HEK293 (cell line): ENCODE data around the gene TSTD1.

Experiments used
- HOXD13 ChIP-seq: sonication (generic); formaldehyde crosslinking; IDR thresholded peaks from 2 replicates; pipeline ENCODE4 v1.8.0; 2022; ENCODE audit warnings: missing genetic modification reagents, borderline replicate concordance
- SETDB1 ChIP-seq: IDR thresholded peaks from one replicate; pipeline ENCODE4 v1.6.1; 2017; ENCODE audit warnings: mild to moderate bottlenecking, low read length, moderate library complexity, mixed read lengths; ENCODE audit not compliant: insufficient read length
- SP7 ChIP-seq: fragments of 450-650 bp; formaldehyde crosslinking; IDR thresholded peaks from 2 replicates; pipeline ENCODE4 v1.5.1; 2016; ENCODE audit warnings: missing biosample characterization, missing genetic modification characterization
- ZBTB20 ChIP-seq: fragments of 450-650 bp; formaldehyde crosslinking; IDR thresholded peaks from 2 replicates; pipeline ENCODE4 v1.5.1; 2016; ENCODE audit warnings: missing biosample characterization, missing genetic modification characterization
- ZBTB21 ChIP-seq: fragments of 450-650 bp; formaldehyde crosslinking; IDR thresholded peaks from 2 replicates; pipeline ENCODE4 v1.5.1; 2017; ENCODE audit warnings: missing biosample characterization, missing genetic modification characterization
- ZBTB48 ChIP-seq: fragments of 450-650 bp; formaldehyde crosslinking; IDR thresholded peaks from 2 replicates; pipeline ENCODE4 v1.5.1; 2016; ENCODE audit warnings: missing biosample characterization, missing genetic modification characterization
- ZFP41 ChIP-seq: fragments of 450-650 bp; formaldehyde crosslinking; IDR thresholded peaks from 2 replicates; pipeline ENCODE4 v1.5.1; 2016; ENCODE audit warnings: missing biosample characterization, missing genetic modification characterization, borderline replicate concordance
- ZNF138 ChIP-seq: fragments of 450-650 bp; formaldehyde crosslinking; IDR thresholded peaks from 2 replicates; pipeline ENCODE4 v1.5.1; 2016; ENCODE audit warnings: missing biosample characterization, missing genetic modification characterization, borderline replicate concordance
- ZNF148 ChIP-seq: fragments of 450-650 bp; formaldehyde crosslinking; IDR thresholded peaks from 2 replicates; pipeline ENCODE4 v1.5.0; 2017; ENCODE audit warnings: missing biosample characterization, missing genetic modification characterization, borderline replicate concordance
- ZNF16 ChIP-seq: fragments of 450-650 bp; formaldehyde crosslinking; IDR thresholded peaks from 2 replicates; pipeline ENCODE4 v1.5.1; 2016; ENCODE audit warnings: low read depth, missing biosample characterization, missing genetic modification characterization
- ZNF223 ChIP-seq: fragments of 450-650 bp; formaldehyde crosslinking; IDR thresholded peaks from 2 replicates; pipeline ENCODE4 v1.5.1; 2016; ENCODE audit warnings: missing biosample characterization, missing genetic modification characterization
- ZNF26 ChIP-seq: fragments of 450-650 bp; formaldehyde crosslinking; IDR thresholded peaks from 2 replicates; pipeline ENCODE4 v1.5.1; 2016; ENCODE audit warnings: missing biosample characterization, missing genetic modification characterization
- ZNF274 ChIP-seq, 2 experiments: fragments of 200-500 bp in 1 of 2; fragments of 450-650 bp in 1 of 2; sonication (Bioruptor generic) in 1 of 2; formaldehyde crosslinking in 1 of 2; IDR thresholded peaks; 2 replicates each; pipeline versions ENCODE4 v1.5.1 to v1.6.1; 2014 to 2016; ENCODE audit warnings: borderline replicate concordance in 1 of 2, inconsistent platforms in 1 of 2, low read length in 1 of 2, missing biosample characterization in 1 of 2, missing genetic modification characterization in 1 of 2
- ZNF510 ChIP-seq: fragments of 450-650 bp; formaldehyde crosslinking; IDR thresholded peaks from 2 replicates; pipeline ENCODE4 v1.5.1; 2018; ENCODE audit warnings: mild to moderate bottlenecking, missing genetic modification characterization, missing biosample characterization; ENCODE audit not compliant: insufficient replicate concordance
- ZNF548 ChIP-seq: fragments of 450-650 bp; formaldehyde crosslinking; IDR thresholded peaks from 2 replicates; pipeline ENCODE4 v1.5.1; 2016; ENCODE audit warnings: missing biosample characterization, missing genetic modification characterization
- ZNF549 ChIP-seq: fragments of 450-650 bp; IDR thresholded peaks from 2 replicates; pipeline ENCODE4 v1.5.1; 2018; ENCODE audit warnings: missing biosample characterization, missing genetic modification characterization, mild to moderate bottlenecking, inconsistent platforms, moderate library complexity
- ZNF639 ChIP-seq: fragments of 450-650 bp; formaldehyde crosslinking; IDR thresholded peaks from 2 replicates; pipeline ENCODE4 v1.5.1; 2016; ENCODE audit warnings: missing biosample characterization, missing genetic modification characterization
- ZNF654 ChIP-seq: fragments of 450-650 bp; formaldehyde crosslinking; IDR thresholded peaks from 2 replicates; pipeline ENCODE4 v1.5.1; 2016; ENCODE audit warnings: low read depth, missing biosample characterization, missing genetic modification characterization
- ZNF701 ChIP-seq: fragments of 450-650 bp; formaldehyde crosslinking; IDR thresholded peaks from 2 replicates; pipeline ENCODE4 v1.5.1; 2016; ENCODE audit warnings: missing biosample characterization, missing genetic modification characterization
- ZNF776 ChIP-seq: fragments of 450-650 bp; formaldehyde crosslinking; IDR thresholded peaks from 2 replicates; pipeline ENCODE4 v1.5.0; 2017; ENCODE audit warnings: missing biosample characterization, missing genetic modification characterization, borderline replicate concordance
- TF ChIP-seq, protein P1 (sequence below): fragments of 450-650 bp; formaldehyde crosslinking; IDR thresholded peaks from 2 replicates; pipeline ENCODE4 v1.5.1; 2016; ENCODE audit warnings: missing biosample characterization, missing genetic modification characterization, borderline replicate concordance
- TF ChIP-seq, protein P2 (sequence below): fragments of 450-650 bp; formaldehyde crosslinking; IDR thresholded peaks from 2 replicates; pipeline ENCODE4 v1.5.1; 2017; ENCODE audit warnings: missing biosample characterization, missing genetic modification characterization
- TF ChIP-seq, protein P3 (sequence below): fragments of 450-650 bp; formaldehyde crosslinking; IDR thresholded peaks from 2 replicates; pipeline ENCODE4 v1.5.1; 2016; ENCODE audit warnings: missing biosample characterization, missing genetic modification characterization

The TSTD1 gene

DNA sequence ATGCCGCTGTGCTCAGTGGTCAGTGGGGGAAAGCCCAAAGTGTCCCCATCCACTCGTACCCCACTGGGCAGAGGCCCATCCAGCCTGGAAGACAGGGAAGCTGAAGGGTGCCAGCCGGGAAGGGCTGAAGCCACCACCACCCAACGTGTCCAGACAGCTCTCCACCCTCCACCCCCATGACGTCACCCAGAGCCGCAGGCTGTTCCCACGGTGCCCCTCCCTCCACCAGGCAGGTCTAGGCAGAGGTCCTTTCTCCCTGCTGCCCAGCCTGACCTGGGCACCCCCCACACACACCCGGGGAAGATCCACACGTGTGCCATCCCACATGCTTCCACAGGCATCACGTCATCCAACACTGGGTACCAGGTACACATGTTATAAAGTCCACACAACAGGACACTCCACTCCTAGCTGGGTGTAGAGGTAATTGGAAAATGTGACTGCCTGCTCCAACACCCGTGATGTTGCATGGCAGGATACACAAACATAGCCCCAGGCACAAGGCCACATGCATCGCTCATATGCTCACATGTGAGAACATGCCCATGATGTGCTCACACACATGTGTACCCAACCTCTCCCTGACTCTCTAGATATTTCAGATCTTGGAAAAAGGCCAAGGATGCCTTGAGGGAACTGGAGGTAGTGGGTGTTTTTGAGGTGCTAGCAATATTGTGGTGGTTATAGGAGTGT is 36.1 kb upstream of the TSTD1 start (continued):
- TF ChIP-seq, protein P1, sequence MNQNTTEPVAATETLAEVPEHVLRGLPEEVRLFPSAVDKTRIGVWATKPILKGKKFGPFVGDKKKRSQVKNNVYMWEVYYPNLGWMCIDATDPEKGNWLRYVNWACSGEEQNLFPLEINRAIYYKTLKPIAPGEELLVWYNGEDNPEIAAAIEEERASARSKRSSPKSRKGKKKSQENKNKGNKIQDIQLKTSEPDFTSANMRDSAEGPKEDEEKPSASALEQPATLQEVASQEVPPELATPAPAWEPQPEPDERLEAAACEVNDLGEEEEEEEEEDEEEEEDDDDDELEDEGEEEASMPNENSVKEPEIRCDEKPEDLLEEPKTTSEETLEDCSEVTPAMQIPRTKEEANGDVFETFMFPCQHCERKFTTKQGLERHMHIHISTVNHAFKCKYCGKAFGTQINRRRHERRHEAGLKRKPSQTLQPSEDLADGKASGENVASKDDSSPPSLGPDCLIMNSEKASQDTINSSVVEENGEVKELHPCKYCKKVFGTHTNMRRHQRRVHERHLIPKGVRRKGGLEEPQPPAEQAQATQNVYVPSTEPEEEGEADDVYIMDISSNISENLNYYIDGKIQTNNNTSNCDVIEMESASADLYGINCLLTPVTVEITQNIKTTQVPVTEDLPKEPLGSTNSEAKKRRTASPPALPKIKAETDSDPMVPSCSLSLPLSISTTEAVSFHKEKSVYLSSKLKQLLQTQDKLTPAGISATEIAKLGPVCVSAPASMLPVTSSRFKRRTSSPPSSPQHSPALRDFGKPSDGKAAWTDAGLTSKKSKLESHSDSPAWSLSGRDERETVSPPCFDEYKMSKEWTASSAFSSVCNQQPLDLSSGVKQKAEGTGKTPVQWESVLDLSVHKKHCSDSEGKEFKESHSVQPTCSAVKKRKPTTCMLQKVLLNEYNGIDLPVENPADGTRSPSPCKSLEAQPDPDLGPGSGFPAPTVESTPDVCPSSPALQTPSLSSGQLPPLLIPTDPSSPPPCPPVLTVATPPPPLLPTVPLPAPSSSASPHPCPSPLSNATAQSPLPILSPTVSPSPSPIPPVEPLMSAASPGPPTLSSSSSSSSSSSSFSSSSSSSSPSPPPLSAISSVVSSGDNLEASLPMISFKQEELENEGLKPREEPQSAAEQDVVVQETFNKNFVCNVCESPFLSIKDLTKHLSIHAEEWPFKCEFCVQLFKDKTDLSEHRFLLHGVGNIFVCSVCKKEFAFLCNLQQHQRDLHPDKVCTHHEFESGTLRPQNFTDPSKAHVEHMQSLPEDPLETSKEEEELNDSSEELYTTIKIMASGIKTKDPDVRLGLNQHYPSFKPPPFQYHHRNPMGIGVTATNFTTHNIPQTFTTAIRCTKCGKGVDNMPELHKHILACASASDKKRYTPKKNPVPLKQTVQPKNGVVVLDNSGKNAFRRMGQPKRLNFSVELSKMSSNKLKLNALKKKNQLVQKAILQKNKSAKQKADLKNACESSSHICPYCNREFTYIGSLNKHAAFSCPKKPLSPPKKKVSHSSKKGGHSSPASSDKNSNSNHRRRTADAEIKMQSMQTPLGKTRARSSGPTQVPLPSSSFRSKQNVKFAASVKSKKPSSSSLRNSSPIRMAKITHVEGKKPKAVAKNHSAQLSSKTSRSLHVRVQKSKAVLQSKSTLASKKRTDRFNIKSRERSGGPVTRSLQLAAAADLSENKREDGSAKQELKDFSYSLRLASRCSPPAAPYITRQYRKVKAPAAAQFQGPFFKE = peak; percentile 88; the same call in 1 of the 2 replicates
- TF ChIP-seq ZBTB48 (tag by site-specific recombination) (no peak), ZNF16 (no peak), ZNF274 (IDR thresholded peaks at IDR 0.05; ENCODE audit: low read length) (no peak), ZNF274 (tag by site-specific recombination; IDR thresholded peaks at IDR 0.05; ENCODE audit: borderline replicate concordance) (no peak), SETDB1 (no peak), ZNF148 (no peak), ZNF548 (tag by site-specific recombination) (no peak), SP7 (tag by site-specific recombination) (no peak), ZBTB21 (tag by site-specific recombination) (0 out of 2 replicates have a peak, but pooled peaks have one; percentile 19), ZNF776 (tag by site-specific recombination) (no peak), ZNF549 (tag by site-specific recombination) (no peak), ZFP41 (tag by site-specific recombination) (no peak), HOXD13 (CRISPR knock-in tag) (no peak), ZNF138 (tag by site-specific recombination) (no peak), ZNF639 (tag by site-specific recombination) (0 out of 2 replicates have a peak, but pooled peaks have one; percentile 34), ZNF701 (tag by site-specific recombination) (no peak), ZNF26 (no peak), ZBTB20 (tag by site-specific recombination) (peak; percentile 41; the same call in 1 of the 2 replicates), ZNF223 (tag by site-specific recombination) (no peak), ZNF654 (tag by site-specific recombination) (no peak), ZNF510 (tag by site-specific recombination) (no peak)
- TF ChIP-seq, protein P2, sequence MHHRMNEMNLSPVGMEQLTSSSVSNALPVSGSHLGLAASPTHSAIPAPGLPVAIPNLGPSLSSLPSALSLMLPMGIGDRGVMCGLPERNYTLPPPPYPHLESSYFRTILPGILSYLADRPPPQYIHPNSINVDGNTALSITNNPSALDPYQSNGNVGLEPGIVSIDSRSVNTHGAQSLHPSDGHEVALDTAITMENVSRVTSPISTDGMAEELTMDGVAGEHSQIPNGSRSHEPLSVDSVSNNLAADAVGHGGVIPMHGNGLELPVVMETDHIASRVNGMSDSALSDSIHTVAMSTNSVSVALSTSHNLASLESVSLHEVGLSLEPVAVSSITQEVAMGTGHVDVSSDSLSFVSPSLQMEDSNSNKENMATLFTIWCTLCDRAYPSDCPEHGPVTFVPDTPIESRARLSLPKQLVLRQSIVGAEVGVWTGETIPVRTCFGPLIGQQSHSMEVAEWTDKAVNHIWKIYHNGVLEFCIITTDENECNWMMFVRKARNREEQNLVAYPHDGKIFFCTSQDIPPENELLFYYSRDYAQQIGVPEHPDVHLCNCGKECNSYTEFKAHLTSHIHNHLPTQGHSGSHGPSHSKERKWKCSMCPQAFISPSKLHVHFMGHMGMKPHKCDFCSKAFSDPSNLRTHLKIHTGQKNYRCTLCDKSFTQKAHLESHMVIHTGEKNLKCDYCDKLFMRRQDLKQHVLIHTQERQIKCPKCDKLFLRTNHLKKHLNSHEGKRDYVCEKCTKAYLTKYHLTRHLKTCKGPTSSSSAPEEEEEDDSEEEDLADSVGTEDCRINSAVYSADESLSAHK (tag by site-specific recombination) = no peak
- TF ChIP-seq, protein P3, sequence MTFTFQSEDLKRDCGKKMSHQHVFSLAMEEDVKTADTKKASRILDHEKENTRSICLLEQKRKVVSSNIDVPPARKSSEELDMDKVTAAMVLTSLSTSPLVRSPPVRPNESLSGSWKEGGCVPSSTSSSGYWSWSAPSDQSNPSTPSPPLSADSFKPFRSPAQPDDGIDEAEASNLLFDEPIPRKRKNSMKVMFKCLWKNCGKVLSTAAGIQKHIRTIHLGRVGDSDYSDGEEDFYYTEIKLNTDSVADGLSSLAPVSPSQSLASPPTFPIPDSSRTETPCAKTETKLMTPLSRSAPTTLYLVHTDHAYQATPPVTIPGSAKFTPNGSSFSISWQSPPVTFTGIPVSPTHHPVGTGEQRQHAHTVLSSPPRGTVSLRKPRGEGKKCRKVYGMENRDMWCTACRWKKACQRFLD (tag by site-specific recombination) = 0 out of 2 replicates have a peak, but pooled peaks have one; percentile 19
